Natural killer cell (primary cell): ENCODE results near the gene RSBN1. TPM values are rescaled to one million over a fixed set of nuclear protein-coding genes. Genes with fewer than 3 reads are reported as not detected.
"Not testable (repeated sequence)": the region's sequence is repeated elsewhere in the genome, so short reads cannot be mapped to it uniquely, and the experiment has no call there.

Experiments used
- ATAC-seq, 3 donors: fragments of 150-1000 bp in 2 of 3; fragments of 200-7000 bp in 1 of 3; cut with Tn5 transposase; 1 replicate in 1 of 3; 2 replicates in 2 of 3; pipeline ENCODE4 v1.10.0; 2021; ENCODE audit warnings: mild to moderate bottlenecking in 2 of 3, moderate library complexity in 2 of 3
- DNase-seq, 2 donors: peaks; one replicate each; pipeline versions ENCODE4 v3.0.0 to v3.0.0-alpha.2; 2013 to 2021; ENCODE audit warnings: mixed read lengths in 1 of 2
- H3K27ac ChIP-seq: one replicate; pipeline ENCODE4 v1.5.1; 2013; ENCODE audit warnings: mild to moderate bottlenecking, low read length
- H3K27me3 ChIP-seq: one replicate; pipeline ENCODE4 v1.6.1; 2013; ENCODE audit warnings: low read length; ENCODE audit not compliant: control insufficient read depth, insufficient read depth
- H3K36me3 ChIP-seq: one replicate; pipeline ENCODE4 v1.6.1; 2013; ENCODE audit warnings: low read length; ENCODE audit not compliant: control insufficient read depth, insufficient read depth
- H3K4me1 ChIP-seq: one replicate; pipeline ENCODE4 v1.6.1; 2013; ENCODE audit warnings: low read length; ENCODE audit not compliant: control insufficient read depth, insufficient read depth
- H3K4me3 ChIP-seq: one replicate; pipeline ENCODE4 v1.5.1; 2013; ENCODE audit warnings: low read length
- H3K9me3 ChIP-seq: one replicate; pipeline ENCODE4 v1.6.1; 2013; ENCODE audit warnings: low read length; ENCODE audit not compliant: control insufficient read depth, insufficient read depth
- H3K27ac Mint-ChIP-seq, 2 donors: one replicate each; pipeline ENCODE4 v1.8.0; 2022; ENCODE audit warnings: mild to moderate bottlenecking in 2 of 2, mixed read lengths in 2 of 2, moderate library complexity in 1 of 2
- H3K27me3 Mint-ChIP-seq, 2 donors: one replicate each; pipeline ENCODE4 v1.8.0; 2022; ENCODE audit warnings: low read depth in 2 of 2, mixed read lengths in 2 of 2
- H3K36me3 Mint-ChIP-seq: one replicate; pipeline ENCODE4 v1.8.0; 2022; ENCODE audit warnings: mixed read lengths
- H3K4me1 Mint-ChIP-seq, 2 donors: one replicate each; pipeline ENCODE4 v1.8.0; 2022; ENCODE audit warnings: mixed read lengths in 2 of 2
- H3K4me3 Mint-ChIP-seq: one replicate; pipeline ENCODE4 v1.8.0; 2022; ENCODE audit warnings: mild to moderate bottlenecking, moderate library complexity, mixed read lengths
- H3K9me3 Mint-ChIP-seq, 2 donors: one replicate each; pipeline ENCODE4 v1.8.0; 2022; ENCODE audit warnings: mixed read lengths in 2 of 2
- WGBS: methylation state at CpG from one replicate; pipeline ENCODE4 v1.1.7; 2013; ENCODE audit warnings: missing lambda C conversion rate; ENCODE audit not compliant: insufficient coverage; 5-methylcytosine and 5-hydroxymethylcytosine counted together
- intact Hi-C: fragments of 100-400 bp; cut with micrococcal nuclease; formaldehyde crosslinking; loops from one replicate; pipeline ENCODE4 v1.14.2; 2022
- total RNA-seq, 4 donors: library from RNA; stranded (reverse); fragments of 120-200 nt in 1 of 4; gene quantifications; one replicate each; pipeline versions ENCODE4 v1.2.3 to v1.2.4, GENCODE V29; 2013 to 2022
- TF ChIP-seq, protein P1 (sequence below): fragments of 200-600 bp; IDR thresholded peaks from one replicate; pipeline ENCODE4 v1.8.0; 2022; ENCODE audit warnings: antibody characterized with exemption

RSBN1 gene
- total RNA-seq, 3 donors from 2014 or later (not counting 1 experiment from before 2014, with no cell fraction given) = 30.1 to 37.9 (median 36.5) TPM

DNA sequence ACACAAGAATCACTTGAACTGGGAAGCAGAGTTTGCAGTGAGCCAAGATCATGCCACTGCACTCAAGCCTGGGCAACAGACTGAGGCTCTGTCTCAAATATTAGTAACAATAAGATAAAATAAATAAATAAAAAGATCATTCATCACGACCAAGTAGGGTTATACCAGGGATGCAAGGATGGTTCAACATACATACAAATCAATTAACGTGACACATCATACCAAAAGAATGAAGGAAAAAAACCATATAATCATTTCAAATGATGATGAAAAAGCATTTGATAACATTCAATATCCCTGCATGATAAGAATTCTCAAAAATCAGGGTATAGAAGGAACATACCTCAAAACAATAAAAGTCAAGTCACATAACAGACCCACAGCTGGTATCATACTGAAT is 91.3 kb downstream of the RSBN1 start:
- no peak overlapping the region for H3K4me3 ChIP-seq
- no peaks in the 10 kb centered on the region for H3K4me1 ChIP-seq
- Mint-ChIP-seq H3K4me3 (no peak overlapping the region), H3K4me1 (peaks cover 0 to 8% of the 10 kb centered on the region in 2 donors), H3K9me3 (peaks cover 0 to 2% of the 10 kb centered on the region in 2 donors), H3K36me3 (peaks cover 43% of the 10 kb centered on the region), H3K27ac (no peak overlapping the region), H3K27me3 (no peaks in the 10 kb centered on the region)
- intact Hi-C loops = loop anchor here (5.0 kb wide), 1 partner anchor 51 kb away; no protein-coding TSS in a partner anchor
- no CpG with 5 or more reads among the region's 2 CpGs for WGBS
- H3K36me3 ChIP-seq = peaks cover 14% of the 10 kb centered on the region
- TF ChIP-seq, protein P1, sequence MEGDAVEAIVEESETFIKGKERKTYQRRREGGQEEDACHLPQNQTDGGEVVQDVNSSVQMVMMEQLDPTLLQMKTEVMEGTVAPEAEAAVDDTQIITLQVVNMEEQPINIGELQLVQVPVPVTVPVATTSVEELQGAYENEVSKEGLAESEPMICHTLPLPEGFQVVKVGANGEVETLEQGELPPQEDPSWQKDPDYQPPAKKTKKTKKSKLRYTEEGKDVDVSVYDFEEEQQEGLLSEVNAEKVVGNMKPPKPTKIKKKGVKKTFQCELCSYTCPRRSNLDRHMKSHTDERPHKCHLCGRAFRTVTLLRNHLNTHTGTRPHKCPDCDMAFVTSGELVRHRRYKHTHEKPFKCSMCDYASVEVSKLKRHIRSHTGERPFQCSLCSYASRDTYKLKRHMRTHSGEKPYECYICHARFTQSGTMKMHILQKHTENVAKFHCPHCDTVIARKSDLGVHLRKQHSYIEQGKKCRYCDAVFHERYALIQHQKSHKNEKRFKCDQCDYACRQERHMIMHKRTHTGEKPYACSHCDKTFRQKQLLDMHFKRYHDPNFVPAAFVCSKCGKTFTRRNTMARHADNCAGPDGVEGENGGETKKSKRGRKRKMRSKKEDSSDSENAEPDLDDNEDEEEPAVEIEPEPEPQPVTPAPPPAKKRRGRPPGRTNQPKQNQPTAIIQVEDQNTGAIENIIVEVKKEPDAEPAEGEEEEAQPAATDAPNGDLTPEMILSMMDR = no peak
- DNase-seq (no peak), ATAC-seq (no peak)
- H3K27me3 ChIP-seq = no peaks in the 10 kb centered on the region
- H3K27ac ChIP-seq = no peak overlapping the region
- H3K9me3 ChIP-seq = peaks cover 5% of the 10 kb centered on the region

DNA sequence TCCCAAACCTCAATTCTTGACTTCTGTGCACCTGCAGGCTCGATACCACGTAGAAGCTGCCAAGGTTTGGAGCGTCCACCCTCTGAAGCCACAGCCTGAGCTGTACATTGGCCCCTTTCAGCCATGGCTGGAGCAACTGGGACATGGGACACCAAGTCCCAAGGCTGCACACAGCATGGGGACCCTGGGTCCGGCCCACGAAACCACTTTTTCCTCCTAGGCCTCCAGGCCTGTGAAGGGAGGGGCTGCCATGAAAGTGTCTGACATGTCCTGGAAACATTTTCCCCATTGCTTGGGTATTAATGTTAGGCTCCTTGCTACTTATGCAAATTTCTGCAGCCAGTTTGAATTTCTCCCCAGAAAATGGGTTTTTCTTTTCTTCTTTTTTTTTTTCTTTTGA is 93.7 kb downstream of the RSBN1 start:
- H3K4me3 ChIP-seq, H3K9me3 Mint-ChIP-seq, H3K27me3 Mint-ChIP-seq, H3K27me3 ChIP-seq, H3K27ac Mint-ChIP-seq, H3K4me3 Mint-ChIP-seq, H3K9me3 ChIP-seq, ATAC-seq, H3K4me1 ChIP-seq, intact Hi-C loops, DNase-seq, H3K36me3 ChIP-seq, H3K27ac ChIP-seq: not testable (repeated sequence)
- Mint-ChIP-seq H3K4me1 (peaks cover 0 to 18% of the 10 kb centered on the region in 2 donors), H3K36me3 (peaks cover 28% of the 10 kb centered on the region)
- 97% methylated on average over 5 of the region's 5 CpGs for WGBS

DNA sequence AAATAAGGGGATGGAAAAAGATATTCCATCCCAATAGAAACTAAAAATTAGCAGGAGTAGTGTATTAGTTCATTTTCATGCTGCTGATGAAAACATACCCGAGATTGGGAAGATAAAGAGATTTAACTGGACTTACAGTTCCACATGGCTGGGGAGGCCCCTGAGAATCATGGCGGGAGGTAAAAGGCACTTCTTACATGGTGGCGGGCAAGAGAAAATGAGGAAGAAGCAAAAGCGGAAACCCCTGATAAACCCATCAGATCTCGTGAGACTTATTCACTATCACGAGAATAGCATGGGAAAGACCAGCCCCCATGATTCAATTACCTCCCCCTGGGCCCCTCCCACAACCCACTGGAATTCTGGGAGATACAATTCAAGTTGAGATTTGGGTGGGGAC is 94.8 kb downstream of the RSBN1 start:
- H3K4me3 ChIP-seq, H3K9me3 Mint-ChIP-seq, H3K27me3 ChIP-seq, H3K4me1 ChIP-seq, intact Hi-C loops, H3K27ac Mint-ChIP-seq, ATAC-seq, H3K27ac ChIP-seq, H3K27me3 Mint-ChIP-seq, H3K4me3 Mint-ChIP-seq, DNase-seq, H3K9me3 ChIP-seq: not testable (repeated sequence)
- Mint-ChIP-seq H3K36me3 (peaks cover 25% of the 10 kb centered on the region), H3K4me1 (peaks cover 0 to 18% of the 10 kb centered on the region in 2 donors)
- WGBS = 100% methylated on average over 5 of the region's 6 CpGs
- H3K36me3 ChIP-seq = peaks cover 14% of the 10 kb centered on the region

DNA sequence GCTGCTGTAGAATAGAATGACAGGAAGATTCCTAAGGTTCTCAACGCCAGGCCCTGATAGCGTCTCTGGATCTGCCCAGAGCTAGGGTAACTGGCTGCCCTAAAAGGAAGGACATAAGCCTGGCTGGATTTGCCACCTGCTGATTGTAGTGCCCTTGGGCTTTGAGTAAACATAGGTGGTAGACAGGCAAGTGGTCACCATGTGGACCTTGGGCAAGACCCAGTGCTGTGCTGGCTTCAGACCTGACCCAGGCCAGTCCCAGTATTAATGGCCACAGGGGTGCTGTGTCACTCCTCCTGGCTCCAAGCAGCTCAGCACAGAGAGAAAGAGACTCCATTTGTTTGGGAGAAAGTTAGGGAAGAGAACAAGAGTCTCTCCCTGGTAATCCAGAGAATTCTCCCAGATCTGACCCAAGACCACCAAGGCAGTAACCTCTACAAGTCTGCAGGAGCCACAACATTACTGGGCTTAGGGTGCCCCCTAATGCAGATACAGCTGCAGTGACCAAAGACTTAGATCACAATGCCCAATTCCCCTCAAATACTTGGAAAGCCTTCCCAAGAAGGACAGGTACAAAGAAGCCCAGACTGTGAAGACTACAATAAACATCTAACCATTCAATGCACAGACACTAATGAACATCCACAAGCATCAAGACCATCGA is 97.5 kb downstream of the RSBN1 start:
- Histone ChIP-seq H3K27ac (no peak overlapping the region), H3K36me3 (peaks cover 24% of the 10 kb centered on the region), H3K4me3 (no peak overlapping the region), H3K9me3 (peaks cover 5% of the 10 kb centered on the region), H3K4me1 (no peaks in the 10 kb centered on the region), H3K27me3 (no peaks in the 10 kb centered on the region)
- TF ChIP-seq, protein P1 = no peak
- H3K4me1 Mint-ChIP-seq = peaks cover 0 to 17% of the 10 kb centered on the region in 2 donors
- no peaks in the 10 kb centered on the region for H3K27me3 Mint-ChIP-seq
- 95% methylated on average over 3 of the region's 3 CpGs for WGBS
- intact Hi-C loops = no loop called here
- peaks cover 0 to 1% of the 10 kb centered on the region in 2 donors for H3K9me3 Mint-ChIP-seq
- ATAC-seq (no peak), DNase-seq (no peak)
- no peak overlapping the region for H3K4me3 Mint-ChIP-seq
- peaks cover 19% of the 10 kb centered on the region for H3K36me3 Mint-ChIP-seq
- H3K27ac Mint-ChIP-seq = peak overlapping the region in 1 of 2 donors; percentile 27

Other genes with a start within 250 kb of the RSBN1 start
- 10 to 100 TPM; 37.1 to 40.7 (median 40.6) TPM for gene PHTF1, start 53.0 kb downstream of the RSBN1 start, total RNA-seq
- 100 to 1,000 TPM in 2 of 3 donors, 10 to 100 TPM in 1; 98.4 to 122 (median 104) TPM for gene PTPN22, start 59.2 kb upstream of the RSBN1 start, total RNA-seq
- gene BCL2L15, start 75.1 kb upstream of the RSBN1 start, total RNA-seq = 1 to 10 TPM in 2 of 3 donors, under 1 TPM in 1; 0.88 to 2.1 (median 1.5) TPM
- gene AP4B1, start 92.3 kb upstream of the RSBN1 start, total RNA-seq = 10 to 100 TPM; 64.0 to 78.7 (median 77.6) TPM
- 1 to 10 TPM; 5.5 to 6.8 (median 5.9) TPM for gene DCLRE1B, start 92.8 kb upstream of the RSBN1 start, total RNA-seq
- gene HIPK1, start 116.8 kb upstream of the RSBN1 start, total RNA-seq = 100 to 1,000 TPM; 238 to 283 (median 261) TPM
- gene OLFML3, start 167.0 kb upstream of the RSBN1 start, total RNA-seq = under 1 TPM in 1 of 3 donors, not detected in 2; 0.16 TPM